Astrocyte of the hippocampus (primary cell): ENCODE results near the gene SIRT5.

Source experiments
- DNase-seq: peaks from one replicate; pipeline ENCODE4 v3.0.0; 2011; ENCODE audit warnings: low read depth, low spot score

The SIRT5 gene

DNA sequence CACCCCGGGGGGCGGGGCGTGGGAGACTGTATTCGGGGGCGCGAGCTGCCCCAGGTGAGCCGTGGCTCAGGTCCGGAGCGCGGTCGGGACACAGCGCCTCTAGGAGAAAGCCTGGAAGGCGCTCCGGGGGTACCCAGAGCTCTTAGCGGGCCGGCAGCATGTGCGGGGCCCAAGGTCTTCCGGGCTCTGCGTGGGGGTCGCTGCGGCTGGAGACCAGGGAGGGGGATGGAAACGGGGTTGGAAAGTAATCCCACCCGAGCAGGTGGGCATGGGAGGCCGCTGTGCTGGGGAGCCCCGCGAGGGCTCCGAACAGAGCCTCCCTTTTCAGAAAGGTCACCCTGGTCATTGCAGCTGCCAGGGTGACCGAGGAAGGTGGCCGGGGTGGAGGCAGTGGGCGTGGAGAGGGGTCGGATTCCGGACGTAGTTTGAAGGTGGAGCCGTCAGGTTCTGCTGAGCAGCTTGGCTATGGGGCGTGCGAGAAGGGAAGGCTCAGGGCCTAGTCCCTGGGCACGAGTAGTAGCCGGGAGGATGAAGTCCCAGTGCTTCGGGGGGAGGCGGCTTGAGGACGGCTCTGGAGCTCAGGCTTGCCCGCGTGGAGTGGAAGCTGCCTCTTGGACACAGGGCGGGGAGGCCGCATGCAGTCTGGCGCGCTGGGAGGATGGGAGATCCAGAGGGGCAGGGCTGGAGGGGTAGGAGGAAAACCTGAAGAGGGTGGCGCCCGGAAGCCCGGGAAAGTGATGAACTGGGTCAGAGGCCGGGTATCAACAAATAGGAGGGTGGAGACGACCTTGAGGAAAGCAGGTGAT lies at the start of gene SIRT5:
Gene SIRT5 (plus strand): TSS at position 31 of the 806 bp plus-strand sequence. CDS start 9,510 bp downstream, outside the sequence.
- DNase-seq, result peak; percentile 89

DNA sequence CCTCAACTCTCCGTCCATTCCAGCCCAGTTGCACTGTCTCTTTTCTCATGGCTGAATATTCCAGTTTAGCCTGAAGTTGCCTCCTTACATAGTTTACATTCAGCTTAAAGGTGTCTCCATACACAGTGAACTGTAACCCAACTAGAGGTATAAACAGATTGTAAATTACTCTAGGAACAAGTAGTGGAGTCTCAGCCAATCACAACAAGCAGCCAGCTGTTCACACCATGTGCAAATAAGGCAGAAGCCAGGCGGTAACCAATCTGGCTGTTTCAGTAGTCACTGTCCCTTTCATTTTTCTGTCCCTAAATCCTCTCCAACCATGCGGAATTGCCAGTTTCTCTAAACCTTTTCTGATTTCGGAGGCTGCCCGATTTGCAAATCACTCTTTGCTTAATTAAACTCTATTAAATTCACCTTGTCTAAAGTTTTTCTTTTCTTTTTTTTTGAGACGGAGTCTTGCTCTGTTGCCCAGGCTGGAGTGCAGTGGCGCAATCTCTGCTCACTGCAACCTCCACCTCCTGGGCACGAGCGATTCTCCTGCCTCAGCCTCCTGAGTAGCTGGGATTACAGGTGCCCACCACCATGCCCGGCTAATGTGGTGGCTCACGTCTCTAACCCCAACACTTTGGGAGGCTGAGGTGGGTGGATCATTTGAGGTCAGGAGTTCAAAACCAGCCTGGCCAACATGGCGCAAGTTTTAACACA lies 49.4 kb upstream of the SIRT5 start:
- no peak for DNase-seq

DNA sequence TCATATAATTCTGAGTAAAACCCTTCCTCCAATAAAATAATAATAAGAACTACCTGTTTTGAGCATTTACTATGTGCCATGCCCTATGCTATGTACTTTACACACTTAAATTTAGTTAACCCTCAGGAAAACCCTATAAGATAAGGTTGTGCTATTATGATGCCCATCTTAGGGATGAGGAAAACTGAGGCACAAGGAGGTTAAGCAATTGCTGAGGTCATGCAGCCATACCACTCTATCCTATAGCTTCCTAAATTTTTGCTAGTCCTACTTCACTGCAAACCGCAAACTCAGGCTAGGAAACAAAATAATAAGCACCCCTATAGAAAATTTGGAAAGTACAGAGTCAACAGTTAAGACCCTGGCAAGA lies 48.1 kb upstream of the SIRT5 start:
- DNase-seq, result no peak

DNA sequence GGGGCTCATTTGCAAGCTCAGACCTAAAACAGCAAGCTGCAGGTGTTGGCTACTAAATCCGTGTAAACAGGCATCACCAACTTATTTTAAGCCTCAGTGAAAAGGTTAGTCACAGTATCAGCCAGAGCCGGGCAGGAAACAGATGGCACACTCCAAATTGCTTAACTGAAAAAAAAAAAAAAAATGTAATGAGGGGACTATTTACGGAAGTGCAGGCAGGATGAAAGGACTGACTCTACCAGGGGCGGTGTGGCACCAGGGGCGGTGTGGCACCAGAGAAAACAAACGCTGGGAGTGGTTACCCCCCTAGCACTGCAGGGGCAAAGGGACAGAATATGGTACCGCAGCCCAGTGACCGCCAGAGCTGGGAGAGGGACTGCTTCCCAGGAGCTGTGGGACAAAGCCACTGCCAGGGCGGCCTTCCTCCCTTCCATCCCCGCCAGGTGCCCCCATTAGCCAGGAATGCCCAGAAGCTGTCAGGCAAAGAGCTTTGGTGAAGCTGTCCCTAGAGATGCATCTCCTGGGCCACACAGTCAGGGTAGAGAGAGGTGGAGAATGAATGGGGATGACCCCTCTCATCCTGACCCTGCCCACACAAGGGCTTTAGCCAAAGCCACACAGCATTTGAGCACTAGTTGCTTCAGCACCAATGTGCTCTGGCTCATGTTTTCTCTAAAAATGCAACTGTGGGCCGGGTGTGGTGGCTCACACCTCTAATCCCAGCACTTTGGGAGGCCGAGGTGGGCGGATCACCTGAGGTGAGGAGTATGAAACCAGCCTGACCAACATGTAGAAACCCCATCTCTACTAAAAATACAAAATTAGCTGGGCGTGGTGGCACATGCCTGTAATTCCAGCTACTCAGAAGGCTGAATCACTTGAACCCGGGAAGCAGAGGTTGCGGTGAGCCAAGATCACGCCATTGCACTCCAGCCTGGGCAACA lies 47.4 kb upstream of the SIRT5 start:
- no peak for DNase-seq

DNA sequence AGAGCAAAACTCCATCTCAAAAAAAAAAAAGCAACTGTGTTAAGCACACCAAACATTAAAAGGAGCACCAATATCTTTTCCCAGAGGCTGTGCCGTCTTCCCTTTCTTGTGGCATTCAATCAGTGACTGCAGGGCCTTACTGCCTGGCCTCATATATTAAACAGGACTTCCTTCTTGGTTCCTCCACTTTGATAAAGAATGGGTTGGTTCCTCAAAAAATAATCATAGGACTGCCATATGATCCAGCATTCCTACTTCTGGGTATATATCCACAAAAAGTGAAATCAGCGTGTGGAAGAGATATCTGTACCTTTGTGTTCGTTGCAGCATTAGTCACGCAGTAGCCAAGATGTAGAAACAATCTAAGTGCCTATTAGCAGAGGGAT lies 46.7 kb upstream of the SIRT5 start:
- DNase-seq, result no peak

DNA sequence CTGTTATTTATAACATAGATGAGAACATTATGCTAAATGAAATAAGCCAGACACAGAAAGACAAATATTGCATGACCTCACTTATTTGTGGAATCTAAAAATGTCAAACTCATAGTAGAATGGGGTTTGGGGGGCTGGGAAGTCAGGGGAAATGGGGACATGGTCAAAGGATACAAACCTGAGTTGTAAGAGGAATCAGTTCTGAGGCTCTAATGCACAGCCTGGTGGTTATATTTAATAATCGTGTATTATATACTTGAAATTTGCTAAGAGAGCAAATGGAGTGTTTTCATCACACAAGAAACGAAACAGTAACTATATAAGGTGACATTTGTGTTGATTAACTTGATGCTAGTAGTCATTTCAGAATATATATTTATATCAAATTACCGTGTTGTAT lies 46.2 kb upstream of the SIRT5 start:
- no peak for DNase-seq

DNA sequence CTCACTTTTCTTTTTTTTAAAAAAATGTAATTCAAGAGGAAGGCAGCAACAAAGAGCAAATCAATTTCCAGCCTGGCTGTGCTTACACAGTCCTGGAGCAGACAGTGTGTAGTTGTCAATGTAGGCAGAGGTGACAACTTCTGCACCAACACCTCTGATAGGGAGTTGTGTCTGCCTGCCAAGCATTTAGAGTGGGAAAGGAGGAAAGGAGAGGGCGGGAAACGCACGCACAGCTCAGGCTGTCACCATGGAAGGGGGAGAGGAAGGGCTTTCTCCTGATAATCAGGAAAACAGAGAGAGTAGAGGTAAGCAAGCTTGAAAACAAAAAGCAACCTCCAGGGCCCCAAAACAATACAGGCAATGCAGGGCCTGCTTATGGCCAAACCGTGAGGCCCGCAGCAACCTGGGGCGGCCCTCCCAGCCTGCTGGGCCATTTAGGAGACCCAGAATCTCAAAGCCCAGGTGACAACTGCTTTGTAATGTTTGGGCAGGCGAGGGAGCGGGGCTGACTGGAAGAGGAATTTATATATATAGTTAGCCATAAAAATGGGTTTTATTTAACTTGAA lies 45.5 kb upstream of the SIRT5 start:
- DNase-seq, result no peak

DNA sequence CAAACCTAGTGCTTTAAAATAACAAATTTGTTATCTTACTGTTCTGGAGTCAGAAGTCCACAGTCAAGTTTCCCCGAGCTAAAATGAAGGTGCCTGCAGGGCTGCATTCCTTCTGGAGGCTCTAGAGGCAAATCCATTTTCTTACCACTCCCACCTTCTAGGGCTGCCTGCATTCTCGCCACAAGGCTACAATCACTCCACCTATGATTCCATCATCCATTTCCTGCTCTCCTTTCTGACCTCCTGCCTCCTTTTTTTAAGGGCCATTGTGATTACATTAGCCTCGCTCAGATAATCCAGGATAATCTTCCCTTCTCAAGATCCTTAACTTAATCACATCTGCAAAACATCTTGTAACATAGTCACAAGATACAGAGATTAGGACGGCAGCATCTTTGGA lies 42.4 kb upstream of the SIRT5 start:
- DNase-seq, result no peak

DNA sequence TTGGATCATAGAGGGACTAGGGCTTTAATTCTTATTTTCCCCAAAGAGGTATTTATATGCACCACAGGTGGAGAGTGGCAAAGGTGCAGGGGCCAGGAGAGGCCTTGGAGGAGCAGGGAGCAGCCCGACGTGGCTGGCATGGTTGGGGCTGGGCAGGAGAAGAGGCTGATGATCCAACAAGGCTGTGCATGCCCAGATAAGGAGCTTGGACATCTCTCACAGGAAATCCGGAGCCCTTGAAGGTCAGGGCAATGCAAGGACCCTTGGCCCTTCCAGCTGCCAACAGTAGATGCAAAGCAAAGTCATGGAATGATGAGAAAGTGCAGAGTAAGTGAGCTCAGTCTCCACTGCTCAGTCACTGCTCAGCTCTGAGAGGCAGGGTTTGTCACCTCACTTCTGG lies 39.9 kb upstream of the SIRT5 start:
- no peak for DNase-seq

DNA sequence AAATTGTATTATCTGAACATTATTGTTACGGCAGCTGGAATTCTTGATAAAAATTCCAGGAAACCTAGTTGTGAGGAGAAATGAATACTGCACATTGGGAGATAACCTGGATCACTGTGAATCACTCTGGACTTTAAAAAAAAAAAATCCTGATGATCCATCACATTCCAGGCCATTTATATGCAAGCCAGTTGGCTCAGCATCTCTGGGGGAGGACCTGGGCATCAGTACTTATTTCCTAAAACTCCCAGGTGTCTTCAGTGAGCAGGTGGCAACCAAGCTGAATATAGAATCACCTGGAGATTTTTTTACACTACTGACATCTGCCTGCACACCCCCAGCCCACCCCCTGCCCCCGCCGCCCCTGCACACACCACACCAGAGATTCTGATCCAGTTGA lies 39.1 kb upstream of the SIRT5 start:
- no peak for DNase-seq

DNA sequence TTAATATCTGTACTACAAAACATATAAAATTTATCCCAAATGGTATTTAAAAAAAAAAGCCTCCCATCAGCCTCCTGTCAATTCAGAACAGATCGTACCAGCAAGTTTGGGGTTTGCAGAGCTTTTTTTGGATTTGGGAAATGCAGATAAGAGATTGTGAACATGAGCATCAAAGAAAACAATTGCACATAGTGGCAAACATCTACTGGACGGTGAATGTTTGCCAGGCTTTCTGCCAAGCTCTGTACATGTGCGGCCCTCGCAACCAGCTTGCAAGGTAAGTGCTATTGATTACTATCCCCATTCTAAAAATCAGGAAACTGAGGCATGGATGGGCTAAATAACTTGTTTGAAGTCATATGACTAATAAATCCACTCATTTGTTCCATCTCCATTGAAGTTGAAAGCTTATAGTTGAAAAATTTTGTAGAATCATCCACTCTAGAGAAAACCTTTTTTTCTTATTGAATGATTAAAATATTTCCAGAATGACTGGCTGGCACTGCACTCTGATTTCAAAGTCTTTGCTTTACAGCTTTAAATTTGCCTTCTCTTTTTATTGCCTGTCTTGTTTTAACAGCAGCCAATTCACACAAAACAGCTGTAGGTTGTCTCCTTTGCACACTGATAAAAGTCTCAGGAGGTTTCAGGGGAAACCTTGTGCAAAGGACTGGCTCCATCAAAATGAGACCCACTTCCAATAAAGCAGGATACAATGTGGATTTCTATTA lies 37.4 kb upstream of the SIRT5 start:
- peak; percentile 15 for DNase-seq

DNA sequence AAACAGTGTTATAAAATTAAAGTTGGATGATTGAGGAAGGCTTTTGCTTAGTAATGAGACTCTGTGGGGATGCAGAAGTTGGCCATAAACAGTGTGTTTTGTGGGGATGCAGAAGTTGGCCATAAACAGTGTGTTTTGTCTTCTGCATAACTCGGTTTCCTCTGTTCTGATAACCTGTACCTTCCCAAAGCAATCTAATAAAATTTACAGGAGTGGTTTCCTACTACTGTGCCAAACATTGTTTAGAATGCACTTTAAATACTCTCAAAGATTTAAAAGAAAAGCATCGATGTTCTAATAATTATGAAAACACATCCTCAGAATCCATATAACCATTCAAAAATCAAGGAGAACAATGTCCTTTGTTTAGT lies 36.9 kb upstream of the SIRT5 start:
- no peak for DNase-seq

DNA sequence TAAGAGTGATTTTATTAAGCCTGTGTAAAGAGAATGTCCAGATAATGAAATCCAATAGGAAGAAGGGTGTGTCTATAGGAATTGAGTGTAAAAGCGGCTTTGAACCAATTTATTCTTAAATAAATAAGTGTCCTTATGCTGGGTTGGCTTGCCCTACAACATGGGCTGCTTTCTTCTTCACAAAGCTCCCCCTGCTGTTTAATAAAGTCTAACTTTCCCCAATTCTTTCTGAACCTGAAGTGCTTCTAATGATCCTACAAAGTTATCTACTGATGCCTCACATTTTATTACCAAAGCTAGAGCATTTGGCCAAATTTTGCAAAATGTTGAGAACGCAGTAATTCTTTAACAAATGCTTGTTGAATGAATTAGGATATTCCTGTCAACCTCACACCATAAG lies 36.3 kb upstream of the SIRT5 start:
- peak; percentile 62 for DNase-seq

DNA sequence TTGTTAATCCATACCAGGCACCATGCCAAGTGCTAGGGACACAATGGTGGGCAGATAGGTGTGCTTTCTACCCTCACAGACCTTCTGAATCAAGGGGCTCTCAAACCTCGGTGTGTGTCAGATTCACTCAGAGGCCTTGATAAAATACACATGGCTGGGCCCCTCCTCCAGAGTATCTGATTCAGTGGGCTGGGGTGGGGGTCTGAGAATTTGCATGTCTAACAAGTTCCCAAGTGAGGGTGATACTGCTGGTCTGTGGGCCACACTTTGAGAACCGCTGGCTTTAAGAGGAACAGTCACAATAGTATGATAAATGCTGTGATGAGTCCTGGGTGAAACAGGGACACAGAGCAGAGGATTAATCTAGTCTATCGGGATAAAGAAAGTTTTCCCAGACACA lies 35.8 kb upstream of the SIRT5 start:
- no peak for DNase-seq

DNA sequence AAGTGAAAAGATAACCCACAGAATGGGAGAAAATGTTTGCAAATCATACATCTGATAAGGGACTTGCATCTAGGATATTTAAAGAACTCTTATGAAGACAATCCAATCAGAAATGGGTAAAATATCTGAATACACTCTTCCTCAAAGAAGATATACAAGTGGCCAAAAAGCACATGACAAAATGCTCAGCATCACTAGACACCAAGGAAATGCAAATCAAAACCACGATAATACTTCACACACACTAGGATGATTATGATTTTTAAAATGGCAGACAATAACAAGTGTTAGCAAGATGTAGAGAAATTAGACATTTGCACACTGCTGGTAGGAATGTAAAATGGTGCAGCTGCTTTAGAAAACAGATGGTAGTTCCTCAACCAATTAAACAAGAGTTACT lies 34.8 kb upstream of the SIRT5 start:
- no peak for DNase-seq

DNA sequence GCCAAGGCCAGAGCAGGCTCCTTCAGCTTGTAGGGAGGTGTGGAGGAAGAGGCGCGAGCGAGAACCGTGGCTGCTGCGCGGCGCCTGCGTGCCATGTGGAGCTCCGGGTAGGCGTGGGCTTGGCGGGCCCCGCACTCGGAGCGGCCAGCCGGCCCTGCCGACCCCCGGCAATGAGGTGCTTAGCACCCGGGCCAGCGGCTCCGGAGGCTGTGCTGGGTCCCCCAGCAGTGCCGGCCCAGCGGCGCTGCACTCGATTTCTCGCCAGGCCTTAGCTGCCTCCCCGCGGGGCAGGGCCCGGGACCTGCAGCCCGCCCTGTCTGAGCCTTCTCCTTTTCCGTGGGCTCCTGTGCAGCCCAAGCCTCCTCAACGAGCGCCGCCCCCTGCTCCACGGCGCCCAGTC lies 32.9 kb upstream of the SIRT5 start:
- no peak for DNase-seq

DNA sequence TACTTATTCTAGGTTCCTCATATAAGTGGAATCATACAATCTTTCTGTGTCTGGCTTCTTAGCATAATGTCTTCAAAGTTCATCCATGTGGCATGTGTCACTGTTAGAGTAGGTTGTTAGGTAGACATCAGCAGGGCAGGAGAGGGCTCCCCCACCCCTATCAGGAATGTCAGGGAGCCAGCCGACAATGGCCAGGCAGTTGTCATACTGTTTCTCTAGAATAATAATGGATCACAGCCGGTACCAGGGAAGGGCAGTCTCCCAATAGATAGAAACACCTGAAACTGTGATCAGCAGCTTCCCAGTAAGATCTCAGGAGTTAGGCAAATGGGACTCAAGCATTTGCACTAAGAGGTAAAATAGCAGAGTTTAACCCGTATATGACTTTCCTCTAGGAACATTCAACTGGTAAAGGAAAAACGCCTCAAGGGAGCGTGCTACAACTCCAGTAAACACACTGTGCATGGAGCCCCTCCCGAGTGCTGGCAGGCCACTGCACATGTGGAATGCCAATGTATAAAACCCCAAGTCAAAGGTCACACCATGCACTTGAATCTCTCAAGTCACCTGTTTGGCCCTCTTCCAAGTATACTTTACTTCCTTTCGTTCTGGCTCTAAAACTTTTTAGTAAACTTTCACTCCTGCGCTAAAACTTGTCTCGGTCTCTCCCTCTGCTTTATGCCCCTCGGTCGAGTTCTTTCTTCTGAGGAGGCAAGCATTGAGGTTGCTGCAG lies 29.8 kb upstream of the SIRT5 start:
- DNase-seq, result no peak

DNA sequence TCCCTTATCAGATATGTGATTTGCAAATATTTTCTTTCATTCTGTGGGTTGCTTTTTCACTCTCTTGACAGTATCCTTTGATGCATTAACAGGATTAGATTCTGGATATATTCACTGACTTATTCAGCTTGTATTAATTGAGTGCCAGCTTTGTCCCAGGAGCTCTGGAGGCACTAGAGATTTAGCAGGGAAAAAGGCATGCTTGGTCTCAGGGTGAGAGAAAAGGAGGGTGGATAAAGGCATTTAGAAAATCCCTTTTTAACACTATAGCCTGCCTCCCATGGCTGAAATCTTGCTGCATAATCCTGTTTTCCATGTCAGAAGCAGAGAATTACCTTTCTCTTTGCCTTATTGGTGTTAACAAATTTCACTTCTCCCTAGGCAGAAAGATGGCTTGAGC lies 28.5 kb upstream of the SIRT5 start:
- no peak for DNase-seq

DNA sequence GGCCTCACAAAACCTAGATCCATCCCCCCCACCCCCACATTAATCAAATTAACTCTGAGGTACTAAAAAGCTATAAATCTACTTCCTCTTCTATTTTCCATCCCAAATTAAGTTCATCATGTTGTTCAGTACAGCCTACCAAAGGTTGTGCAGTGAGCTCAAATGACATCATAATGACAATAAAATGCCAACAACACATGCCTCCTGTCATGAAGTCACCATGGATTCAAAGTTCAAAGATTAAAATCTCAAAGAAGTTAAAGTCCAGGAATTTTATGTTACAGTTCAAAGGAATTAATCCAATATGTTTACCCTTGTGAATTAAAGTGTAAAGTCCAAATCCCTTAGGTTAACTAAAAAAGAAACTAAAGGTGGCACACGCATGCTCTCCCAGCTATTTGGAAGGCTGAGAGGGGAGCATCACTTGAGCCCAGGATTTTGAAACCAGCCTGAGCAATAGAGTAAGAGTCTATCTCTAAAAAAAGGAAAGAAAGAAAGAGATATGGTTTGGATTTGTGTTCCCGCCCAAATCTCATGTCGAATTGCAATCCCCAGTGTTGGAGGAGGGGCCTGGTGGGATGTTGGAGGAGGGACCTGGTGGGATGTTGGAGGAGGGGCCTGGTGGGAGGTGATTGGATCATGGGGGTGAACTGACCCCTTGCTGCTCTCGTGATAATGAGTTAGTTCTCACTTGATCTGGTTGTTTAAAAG lies 25.7 kb upstream of the SIRT5 start:
- DNase-seq, result no peak

DNA sequence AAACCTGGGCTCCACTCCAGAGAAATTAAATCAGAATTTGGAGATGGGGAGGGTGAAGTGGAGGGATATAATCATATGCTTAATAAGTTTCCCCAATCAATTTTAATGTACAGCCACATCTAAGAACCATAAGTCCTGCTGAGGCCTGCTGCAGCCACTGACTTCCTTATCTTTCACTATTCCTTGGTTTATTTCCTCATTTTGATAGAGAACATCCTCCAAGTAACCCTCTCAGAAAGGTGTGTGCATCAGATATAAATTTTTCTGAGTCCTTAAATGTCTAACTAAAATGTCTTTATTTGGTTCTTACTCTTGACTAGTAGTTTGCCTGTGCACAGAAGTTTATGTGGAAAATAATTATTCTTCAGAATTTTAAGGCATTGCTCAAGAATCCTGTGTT lies 23.7 kb upstream of the SIRT5 start:
- no peak for DNase-seq
